ENCODE data around the gene ABCA7.
"Not testable (repeated sequence)": the region's sequence is repeated elsewhere in the genome, so short reads cannot be mapped to it uniquely, and the experiment has no call there.

Gene ABCA7

GRCh38 chr19:1018393-1018792 lies 21.5 kb upstream of the ABCA7 start:
- H3K4me3 ChIP-seq (ENCODE audit: low read length): no peak overlapping the region

GRCh38 chr19:1018932-1019615 lies 20.8 kb upstream of the ABCA7 start:
- DNase-seq (ENCODE audit: low read depth): no peak
- no peak for TF ChIP-seq CTCF (IDR thresholded peaks at IDR 0.05; ENCODE audit: insufficient read depth, low read depth, low read length, missing control alignments)
- peak overlapping the region; percentile 94 for H3K4me3 ChIP-seq (ENCODE audit: low read length)

More at GRCh38 chr19:1018393-1018792, 21.5 kb upstream of the ABCA7 start:
- DNase-seq (ENCODE audit: low read depth): no peak
- no peak for TF ChIP-seq CTCF (IDR thresholded peaks at IDR 0.05; ENCODE audit: insufficient read depth, low read depth, low read length, missing control alignments)

- peak overlapping the region; percentile 94 for H3K4me3 ChIP-seq (ENCODE audit: low read length)
- TF ChIP-seq CTCF (IDR thresholded peaks at IDR 0.05; ENCODE audit: insufficient read depth, low read depth, low read length, missing control alignments): no peak
- DNase-seq (ENCODE audit: low read depth): no peak
Observed at GRCh38 chr19:1019616-1019961, 20.3 kb upstream of the ABCA7 start.

GRCh38 chr19:1019980-1020867 lies 19.7 kb upstream of the ABCA7 start:
- no peak for TF ChIP-seq CTCF (IDR thresholded peaks at IDR 0.05; ENCODE audit: insufficient read depth, low read depth, low read length, missing control alignments)
- peak overlapping the region; percentile 94 for H3K4me3 ChIP-seq (ENCODE audit: low read length)
- peak; percentile 25 for DNase-seq (ENCODE audit: low read depth)

GRCh38 chr19:1020868-1021425 lies 19.0 kb upstream of the ABCA7 start, which contains the start of gene TMEM259:
Gene TMEM259, minus strand, starts transcription at chr19:1021123. Its CDS starts 127 bp downstream, at chr19:1020996.
- H3K4me3 ChIP-seq (ENCODE audit: low read length): peak within 1 kb of the TSS; percentile 94
- DNase-seq (ENCODE audit: low read depth): peak; percentile 98
- no peak for TF ChIP-seq CTCF (IDR thresholded peaks at IDR 0.05; ENCODE audit: insufficient read depth, low read depth, low read length, missing control alignments)

GRCh38 chr19:1023883-1024188 lies 16.1 kb upstream of the ABCA7 start:
- DNase-seq (ENCODE audit: low read depth); H3K4me3 ChIP-seq (ENCODE audit: low read length): not testable (repeated sequence)

- not testable (repeated sequence) for DNase-seq (ENCODE audit: low read depth); H3K4me3 ChIP-seq (ENCODE audit: low read length)
Observed at GRCh38 chr19:1025080-1025479, 14.8 kb upstream of the ABCA7 start.
